HG03432 (cell line): ENCODE data around the gene MCM7.

Source experiments
- ATAC-seq: cut with Tn5 transposase; IDR thresholded peaks from one replicate; pipeline ENCODE4 v1.9.1; 2021; ENCODE audit warnings: mild to moderate bottlenecking, moderate library complexity; ENCODE audit not compliant: unreplicated experiment

Gene MCM7

DNA sequence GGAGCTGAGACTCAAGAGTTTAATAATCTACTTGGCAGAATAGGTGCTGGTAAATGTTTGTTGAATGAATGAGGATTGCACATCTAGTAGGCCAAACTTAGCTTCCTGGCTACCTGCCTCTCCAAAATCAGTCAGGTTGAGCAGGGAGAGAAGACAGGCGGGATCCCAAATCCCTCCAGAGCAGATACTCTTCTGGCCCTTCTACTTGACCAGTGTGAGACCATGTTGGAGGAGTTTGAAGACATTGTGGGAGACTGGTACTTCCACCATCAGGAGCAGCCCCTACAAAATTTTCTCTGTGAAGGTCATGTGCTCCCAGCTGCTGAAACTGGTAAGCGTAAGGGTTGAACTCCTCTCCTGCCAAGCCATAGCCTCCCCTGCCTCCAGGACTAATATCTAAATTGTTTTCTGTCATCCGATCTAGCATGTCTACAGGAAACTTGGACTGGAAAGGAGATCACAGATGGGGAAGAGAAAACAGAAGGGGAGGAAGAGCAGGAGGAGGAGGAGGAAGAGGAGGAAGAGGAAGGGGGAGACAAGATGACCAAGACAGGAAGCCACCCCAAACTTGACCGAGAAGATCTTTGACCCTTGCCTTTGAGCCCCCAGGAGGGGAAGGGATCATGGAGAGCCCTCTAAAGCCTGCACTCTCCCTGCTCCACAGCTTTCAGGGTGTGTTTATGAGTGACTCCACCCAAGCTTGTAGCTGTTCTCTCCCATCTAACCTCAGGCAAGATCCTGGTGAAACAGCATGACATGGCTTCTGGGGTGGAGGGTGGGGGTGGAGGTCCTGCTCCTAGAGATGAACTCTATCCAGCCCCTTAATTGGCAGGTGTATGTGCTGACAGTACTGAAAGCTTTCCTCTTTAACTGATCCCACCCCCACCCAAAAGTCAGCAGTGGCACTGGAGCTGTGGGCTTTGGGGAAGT, 23.4 kb upstream of the MCM7 start:
- ATAC-seq: no peak

GRCh38 chr7:100122568-100122967, 21.4 kb upstream of the MCM7 start:
- no peak for ATAC-seq

DNA sequence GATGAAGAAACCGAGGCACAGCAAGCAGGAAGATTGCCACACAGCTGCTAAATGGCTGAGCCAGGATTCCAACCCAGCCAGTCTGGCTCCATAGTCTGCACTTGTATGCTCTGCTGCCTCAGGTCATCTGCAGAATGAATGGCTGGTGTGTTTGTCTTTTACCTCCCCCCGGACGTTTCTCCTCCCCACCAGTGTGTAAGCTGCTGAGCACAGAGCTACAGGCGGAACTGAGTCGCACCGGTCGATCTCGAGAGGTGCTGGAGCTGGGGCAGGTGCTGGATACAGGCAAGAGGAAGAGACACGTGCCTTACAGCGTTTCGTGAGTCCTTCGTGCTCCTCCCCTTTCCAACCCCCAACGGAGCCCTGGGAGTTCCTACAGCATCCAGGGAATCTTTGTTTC, 20.9 kb upstream of the MCM7 start:
- no peak for ATAC-seq

DNA sequence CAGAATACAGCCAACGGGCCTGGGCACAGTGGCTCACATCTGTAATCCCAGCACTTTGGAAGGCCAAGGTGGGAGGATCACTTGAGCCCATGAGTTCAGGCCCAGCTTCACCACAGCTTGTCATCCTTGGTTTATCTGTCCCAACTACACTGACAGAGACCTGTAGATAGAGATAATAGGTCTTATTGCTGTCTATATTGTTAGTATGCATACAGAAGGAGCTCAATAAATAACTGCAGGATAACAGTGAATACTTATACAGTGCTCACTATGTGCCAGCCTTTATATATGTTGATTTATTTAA, 19.5 kb upstream of the MCM7 start:
- no peak for ATAC-seq

DNA sequence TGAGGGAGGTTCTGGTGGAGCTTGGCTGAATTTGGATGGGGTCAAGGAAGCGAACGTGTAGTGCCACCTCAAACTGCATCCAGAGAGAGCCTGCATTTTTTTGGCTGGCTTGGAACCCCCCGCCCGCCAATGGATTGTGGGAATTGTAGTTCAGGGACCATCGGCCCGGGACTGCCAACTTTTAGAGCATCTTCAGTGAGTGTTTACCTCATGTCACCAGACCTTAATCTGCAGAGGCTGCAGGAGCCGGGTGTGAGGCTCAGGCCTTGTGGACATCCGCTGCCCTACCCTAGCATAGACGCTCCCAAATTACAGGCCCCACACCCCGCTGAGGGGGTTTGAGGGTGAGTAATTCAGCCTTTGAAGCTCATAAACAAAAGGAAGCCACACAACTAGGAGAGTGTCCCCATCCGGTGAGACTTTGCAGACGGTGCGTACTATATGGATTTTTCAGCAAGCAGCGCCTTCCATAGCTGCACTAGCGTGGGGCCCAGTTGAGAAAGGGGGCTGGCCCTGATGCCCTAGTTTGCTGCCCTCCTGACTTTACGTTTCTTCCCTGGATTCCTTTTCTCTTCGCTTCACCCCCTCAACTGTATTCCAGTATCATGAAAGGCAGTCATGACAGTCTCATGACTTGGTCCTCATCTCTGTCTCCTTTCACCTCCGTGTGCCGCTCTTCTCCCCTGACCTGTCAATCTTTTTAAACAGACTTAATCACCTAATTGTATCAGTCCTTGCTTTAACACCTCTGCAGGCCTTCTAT, 19.0 kb upstream of the MCM7 start:
- peak; percentile 32 for ATAC-seq

DNA sequence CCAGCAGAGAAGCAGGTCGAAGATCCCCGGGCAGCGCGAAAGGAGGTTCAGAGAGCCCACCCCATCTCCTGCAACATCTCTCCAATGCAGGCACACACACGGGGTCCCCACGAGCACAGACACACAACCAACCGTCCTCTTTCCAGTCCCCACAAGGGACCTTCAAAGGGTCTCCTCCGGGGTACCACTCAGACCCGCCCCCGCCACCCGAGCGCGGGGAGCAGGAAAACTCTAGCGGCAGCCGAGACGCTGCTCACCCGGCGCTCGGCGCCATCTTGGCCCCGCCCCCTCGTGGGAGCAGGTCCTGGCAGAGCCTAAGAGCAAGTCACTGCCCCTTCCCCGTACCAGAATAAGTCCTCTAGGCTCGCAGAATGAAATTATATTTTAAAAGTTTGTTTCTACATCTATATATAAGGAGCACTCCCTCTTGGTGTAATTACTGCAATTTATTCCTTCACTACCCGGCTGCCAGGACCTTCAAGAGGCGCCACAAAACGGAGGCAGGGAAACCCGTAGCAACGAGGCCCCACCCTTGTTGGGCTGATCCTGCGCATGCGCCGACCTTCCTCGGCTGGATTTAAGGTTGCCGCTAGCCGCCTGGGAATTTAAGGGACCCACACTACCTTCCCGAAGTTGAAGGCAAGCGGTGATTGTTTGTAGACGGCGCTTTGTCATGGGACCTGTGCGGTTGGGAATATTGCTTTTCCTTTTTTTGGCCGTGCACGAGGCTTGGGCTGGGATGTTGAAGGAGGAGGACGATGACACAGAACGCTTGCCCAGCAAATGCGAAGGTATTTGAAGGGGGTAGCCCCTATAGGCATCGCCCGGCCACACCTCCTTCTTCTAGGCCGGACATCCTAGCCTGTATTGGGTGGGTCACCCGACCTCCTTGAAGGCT, 18.1 kb upstream of the MCM7 start, which contains the start of the genes CNPY4 and TAF6:
Gene CNPY4, plus strand, starts transcription at position 563 of the 898 bp plus-strand sequence. Its CDS starts 111 bp downstream, at position 674.
Gene TAF6, minus strand, starts transcription at position 287 of the 898 bp plus-strand sequence. CDS start 5,149 bp downstream, outside the sequence.
- peak; percentile 74 for ATAC-seq

- no peak for ATAC-seq
Observed at GRCh38 chr7:100118388-100119071, 17.3 kb upstream of the MCM7 start.

DNA sequence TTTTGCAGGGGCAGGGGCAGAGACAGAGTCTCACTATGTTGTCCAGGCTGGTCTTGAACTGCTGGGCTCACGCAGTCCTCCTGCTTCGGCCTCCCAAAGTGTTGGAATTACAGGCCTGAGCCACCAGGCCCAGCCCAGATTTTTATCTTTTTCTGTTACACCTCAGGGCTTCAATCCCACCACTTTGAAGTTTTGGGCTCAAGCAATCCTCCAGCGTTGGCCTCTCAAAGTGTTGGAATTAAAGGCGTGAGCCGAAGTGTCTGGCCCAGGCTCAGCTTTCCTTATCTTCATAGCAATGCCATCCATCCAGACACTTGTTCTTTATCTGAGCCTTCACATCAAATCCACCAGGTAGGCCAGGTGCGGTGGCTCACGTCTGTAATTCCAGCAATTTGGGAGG, 13.8 kb upstream of the MCM7 start:
- ATAC-seq: no peak

DNA sequence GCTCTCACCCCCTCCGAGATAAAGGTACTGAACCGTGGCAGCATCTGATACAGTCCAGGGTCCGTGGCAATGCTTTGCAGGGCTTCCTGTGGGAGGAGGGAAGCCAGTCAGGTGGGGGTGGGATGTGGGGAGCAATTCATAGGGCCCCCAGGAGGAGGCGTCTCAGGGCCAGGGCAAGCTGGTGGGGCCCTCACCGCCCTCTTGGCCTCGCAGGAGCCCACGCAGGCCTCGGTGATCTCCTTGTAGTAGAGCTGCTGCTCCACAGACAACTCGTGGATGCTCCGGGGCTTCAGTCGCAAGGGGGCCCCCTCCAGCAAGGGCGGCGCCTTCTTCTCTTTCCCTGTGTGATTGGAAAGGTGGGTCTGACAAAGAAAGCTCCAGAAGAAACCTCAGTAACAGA, 10.7 kb upstream of the MCM7 start:
- ATAC-seq: no peak

DNA sequence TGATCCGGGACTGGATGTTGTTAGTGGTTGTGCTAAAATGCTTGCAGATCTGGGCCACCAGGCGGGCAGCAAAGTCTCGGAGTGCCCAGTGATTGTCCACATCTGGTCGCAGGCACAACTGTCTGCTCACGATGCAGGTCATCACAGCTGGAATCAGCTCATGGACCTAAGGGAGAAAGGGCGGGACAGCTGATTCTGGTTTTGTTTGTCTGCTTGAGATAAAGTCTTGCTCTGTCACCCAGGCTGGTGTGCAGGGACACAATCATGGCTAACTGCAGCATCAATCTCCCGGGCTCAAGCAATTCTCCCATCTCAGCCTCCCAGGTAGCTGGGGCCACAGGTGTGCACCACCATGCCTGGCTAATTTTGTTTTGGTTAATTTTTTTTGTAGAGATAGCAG, 10.0 kb upstream of the MCM7 start:
- no peak for ATAC-seq

DNA sequence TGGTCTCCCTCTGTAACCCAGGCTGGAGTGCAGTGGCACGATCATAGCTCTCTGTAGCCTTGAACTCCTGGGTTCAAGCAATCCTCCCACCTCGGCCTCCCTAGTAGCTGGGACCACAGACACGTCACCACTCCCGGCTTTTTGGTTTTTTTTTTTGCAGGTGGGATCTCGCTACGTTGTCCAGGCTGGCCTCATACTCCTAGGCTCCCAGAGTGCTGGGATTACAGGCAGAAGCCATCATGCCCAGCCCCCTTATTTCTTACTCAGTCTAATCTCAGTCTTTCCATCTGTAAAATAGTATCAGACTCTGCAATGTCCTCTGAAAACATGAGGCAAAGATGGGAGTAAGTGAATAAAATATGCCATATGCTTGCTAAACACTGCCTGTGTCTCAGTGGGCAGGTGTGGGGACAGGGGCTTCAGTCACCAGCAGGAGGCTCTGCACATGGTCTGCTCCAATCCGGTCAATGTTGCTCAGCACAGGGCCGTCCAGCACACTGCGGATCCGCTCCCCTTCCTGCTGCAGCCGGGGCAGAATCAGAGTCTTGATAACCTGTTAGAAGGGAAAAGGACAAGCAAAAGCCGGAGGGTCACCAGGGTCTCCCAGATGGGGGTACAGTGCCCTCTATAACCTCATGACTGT, 8.4 kb upstream of the MCM7 start:
- ATAC-seq: no peak

- no peak for ATAC-seq
Observed at GRCh38 chr7:100107890-100108289, 6.7 kb upstream of the MCM7 start.

GRCh38 chr7:100107125-100107737, 6.0 kb upstream of the MCM7 start:
- no peak for ATAC-seq

DNA sequence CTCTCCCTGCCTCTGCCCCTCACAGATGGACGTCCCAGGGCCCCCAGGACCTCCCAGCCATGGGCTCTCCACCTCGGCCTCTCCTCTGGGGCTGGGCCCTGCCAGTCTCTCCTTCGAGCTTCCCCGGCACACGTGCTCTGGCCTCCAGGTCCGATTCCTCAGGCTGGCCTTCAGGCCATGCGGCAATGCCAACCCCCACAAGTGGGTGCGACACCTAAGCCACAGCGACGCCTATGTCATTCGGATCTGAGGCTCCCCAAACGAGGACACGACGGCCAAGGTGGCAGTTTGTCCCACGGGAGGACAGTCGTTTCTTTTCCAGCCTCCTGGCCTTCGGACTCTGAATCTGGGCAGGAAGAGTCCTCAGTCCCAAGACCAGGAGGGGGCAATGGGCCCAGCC, 5.4 kb upstream of the MCM7 start:
- ATAC-seq: no peak

GRCh38 chr7:100105534-100105933, 4.3 kb upstream of the MCM7 start:
- no peak for ATAC-seq

- ATAC-seq: no peak
Observed at GRCh38 chr7:100102950-100103840, 2.0 kb upstream of the MCM7 start.

- peak; percentile 74 for ATAC-seq
Observed at GRCh38 chr7:100100420-100101015, 679 bp downstream of the MCM7 start.

- no peak for ATAC-seq
Observed at GRCh38 chr7:100099452-100099851, 1.7 kb downstream of the MCM7 start.
